Panc1 (cell line): Measurements from ENCODE around the gene CCNA2.

Experiments used
- CTCF ChIP-seq: fragments of 450-650 bp; IDR thresholded peaks from 2 replicates; pipeline ENCODE4 v1.5.1; 2017; ENCODE audit warnings: mild to moderate bottlenecking
- POLR2AphosphoS5 ChIP-seq: IDR thresholded peaks from 2 replicates; pipeline ENCODE4 v1.6.1; 2012; ENCODE audit warnings: mild to moderate bottlenecking, low read depth, low read length, moderate library complexity
- REST ChIP-seq, 2 experiments: IDR thresholded peaks; 2 replicates each; pipeline ENCODE4 v1.6.1; 2011 to 2012; ENCODE audit warnings: low read depth in 2 of 2, control low read depth in 1 of 2, low read length in 1 of 2, mild to moderate bottlenecking in 1 of 2, moderate library complexity in 1 of 2; ENCODE audit not compliant: insufficient read depth in 1 of 2
- SIN3A ChIP-seq: IDR thresholded peaks from 2 replicates; pipeline ENCODE4 v1.6.1; 2012; ENCODE audit warnings: low read depth, mild to moderate bottlenecking, low read length, moderate library complexity, borderline replicate concordance; ENCODE audit not compliant: insufficient read depth
- TCF7L2 ChIP-seq: IDR thresholded peaks from 2 replicates; pipeline ENCODE4 v1.6.1; 2011; ENCODE audit warnings: mild to moderate bottlenecking, low read depth, low read length, inconsistent platforms

DNA sequence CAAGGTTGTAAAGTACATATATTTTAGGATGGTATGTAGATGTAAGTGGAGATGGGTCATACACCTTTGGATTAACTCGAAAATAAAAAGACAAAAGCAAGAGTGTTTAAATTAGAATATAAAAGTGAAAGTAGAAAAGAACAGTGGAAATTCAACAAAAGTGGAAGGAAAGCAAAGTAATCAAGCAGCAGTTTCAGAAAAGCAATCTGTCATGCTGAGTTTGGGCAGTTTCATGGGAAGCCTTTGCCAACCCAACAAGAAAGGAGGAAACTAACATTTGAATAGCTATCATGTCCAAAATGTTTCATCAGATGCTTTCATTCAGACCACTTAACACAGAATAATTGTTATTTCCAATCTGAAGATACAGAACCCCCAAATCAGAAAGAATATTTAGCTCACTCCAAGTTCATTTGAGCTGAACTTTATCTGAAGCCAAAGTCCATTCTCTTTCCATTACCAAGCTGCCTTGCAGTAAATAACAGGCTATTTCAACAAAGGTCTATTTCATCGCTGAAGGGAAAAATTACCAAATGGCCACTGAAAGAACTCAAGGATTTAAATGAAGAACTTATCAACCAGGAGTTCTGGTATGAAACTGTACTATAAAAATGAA is 24.4 kb downstream of the CCNA2 start:
- no peak for TF ChIP-seq CTCF
- TF ChIP-seq REST (IDR thresholded peaks at IDR 0.05; ENCODE audit: insufficient read depth in 1 of 2, low read depth in 2 of 2, low read length in 1 of 2), result no peak
- TF ChIP-seq POLR2AphosphoS5, result no peak
- TF ChIP-seq TCF7L2, result no peak
- TF ChIP-seq SIN3A, result no peak
